GM18502 (cell line): ENCODE measurements around the gene TTYH3.
"Not testable (repeated sequence)": the region's sequence is repeated elsewhere in the genome, so short reads cannot be mapped to it uniquely, and the experiment has no call there.

ENCODE experiments used
- ATAC-seq: cut with Tn5 transposase; IDR thresholded peaks from one replicate; pipeline ENCODE4 v1.9.1; 2021; ENCODE audit warnings: mild to moderate bottlenecking; ENCODE audit not compliant: unreplicated experiment, poor library complexity

Gene TTYH3, protein sequence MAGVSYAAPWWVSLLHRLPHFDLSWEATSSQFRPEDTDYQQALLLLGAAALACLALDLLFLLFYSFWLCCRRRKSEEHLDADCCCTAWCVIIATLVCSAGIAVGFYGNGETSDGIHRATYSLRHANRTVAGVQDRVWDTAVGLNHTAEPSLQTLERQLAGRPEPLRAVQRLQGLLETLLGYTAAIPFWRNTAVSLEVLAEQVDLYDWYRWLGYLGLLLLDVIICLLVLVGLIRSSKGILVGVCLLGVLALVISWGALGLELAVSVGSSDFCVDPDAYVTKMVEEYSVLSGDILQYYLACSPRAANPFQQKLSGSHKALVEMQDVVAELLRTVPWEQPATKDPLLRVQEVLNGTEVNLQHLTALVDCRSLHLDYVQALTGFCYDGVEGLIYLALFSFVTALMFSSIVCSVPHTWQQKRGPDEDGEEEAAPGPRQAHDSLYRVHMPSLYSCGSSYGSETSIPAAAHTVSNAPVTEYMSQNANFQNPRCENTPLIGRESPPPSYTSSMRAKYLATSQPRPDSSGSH

DNA sequence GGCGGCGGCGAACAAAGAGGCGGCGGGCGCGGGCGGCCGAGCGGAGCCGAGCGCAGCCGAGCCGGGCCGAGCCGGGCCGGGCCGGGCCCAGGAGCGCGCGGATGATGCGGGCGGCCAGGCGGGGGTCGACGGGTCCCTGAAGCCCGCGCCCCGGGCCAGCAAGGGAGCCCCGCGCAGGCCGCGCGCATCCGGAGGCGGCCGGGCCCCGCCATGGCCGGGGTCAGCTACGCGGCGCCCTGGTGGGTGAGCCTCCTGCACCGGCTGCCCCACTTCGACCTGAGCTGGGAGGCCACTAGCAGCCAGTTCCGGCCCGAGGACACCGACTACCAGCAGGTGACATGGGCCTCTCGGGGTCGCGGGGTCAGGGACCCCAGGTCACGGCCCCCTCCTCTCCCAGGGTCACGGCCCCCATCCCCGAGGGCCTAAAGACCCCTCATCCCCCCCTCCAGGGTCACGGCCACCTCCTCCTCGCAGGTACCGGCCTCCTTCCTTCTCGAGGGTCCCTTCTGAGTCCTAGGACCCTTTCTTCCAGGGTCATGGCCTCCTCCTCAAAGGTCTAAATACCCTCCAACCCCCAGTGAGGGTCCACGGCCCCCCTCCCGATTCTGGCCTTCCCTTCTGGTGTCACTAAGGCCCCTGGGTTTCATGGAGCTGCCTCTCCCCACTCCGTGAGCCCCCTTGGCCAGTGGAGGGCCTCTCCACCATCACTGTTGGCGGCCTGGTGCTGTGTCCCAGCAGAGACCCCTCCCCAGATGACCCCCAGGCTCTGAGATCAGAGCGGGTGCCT lies at the start of gene TTYH3:
TSS of gene TTYH3 (plus strand) at position 41 of the 787 bp plus-strand sequence. CDS start at position 211, 170 bp downstream.
- ATAC-seq, result peak; percentile 31

DNA sequence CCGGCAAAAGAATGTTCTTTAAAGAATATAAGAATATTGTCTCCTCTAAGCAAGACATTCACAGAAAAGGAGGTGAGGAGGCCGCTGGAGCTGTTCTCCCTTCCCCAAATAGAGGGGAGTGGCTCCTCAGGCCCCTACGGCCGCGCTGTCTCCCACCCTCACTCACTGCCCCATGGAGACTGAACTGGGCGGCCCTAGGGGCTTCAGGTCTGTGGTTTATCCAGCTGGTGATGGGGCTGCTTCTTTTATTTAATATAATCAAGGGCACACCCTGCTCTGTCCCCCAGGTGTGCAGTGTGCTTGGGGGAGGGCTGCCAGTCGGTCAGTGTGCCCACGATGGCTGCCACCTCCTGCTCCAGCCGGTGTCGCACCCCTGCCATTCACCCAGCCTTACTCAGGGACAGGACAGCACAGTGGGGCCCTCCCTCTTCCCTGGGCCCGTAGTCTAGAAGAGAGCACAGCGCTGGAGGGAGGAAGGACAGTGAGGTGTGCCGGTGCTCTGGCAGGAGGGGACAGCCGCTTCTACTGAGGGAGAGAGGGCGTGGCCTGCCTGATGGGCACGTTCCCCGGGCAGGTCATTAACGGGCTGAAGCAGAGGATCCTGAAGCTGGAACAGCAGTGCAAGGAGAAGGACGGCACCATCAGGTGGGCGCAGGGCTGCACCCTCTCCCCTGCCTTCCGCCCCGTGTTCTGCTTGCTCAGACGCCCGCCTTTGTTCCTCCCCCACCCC lies 49.6 kb upstream of the TTYH3 start:
- no peak for ATAC-seq

DNA sequence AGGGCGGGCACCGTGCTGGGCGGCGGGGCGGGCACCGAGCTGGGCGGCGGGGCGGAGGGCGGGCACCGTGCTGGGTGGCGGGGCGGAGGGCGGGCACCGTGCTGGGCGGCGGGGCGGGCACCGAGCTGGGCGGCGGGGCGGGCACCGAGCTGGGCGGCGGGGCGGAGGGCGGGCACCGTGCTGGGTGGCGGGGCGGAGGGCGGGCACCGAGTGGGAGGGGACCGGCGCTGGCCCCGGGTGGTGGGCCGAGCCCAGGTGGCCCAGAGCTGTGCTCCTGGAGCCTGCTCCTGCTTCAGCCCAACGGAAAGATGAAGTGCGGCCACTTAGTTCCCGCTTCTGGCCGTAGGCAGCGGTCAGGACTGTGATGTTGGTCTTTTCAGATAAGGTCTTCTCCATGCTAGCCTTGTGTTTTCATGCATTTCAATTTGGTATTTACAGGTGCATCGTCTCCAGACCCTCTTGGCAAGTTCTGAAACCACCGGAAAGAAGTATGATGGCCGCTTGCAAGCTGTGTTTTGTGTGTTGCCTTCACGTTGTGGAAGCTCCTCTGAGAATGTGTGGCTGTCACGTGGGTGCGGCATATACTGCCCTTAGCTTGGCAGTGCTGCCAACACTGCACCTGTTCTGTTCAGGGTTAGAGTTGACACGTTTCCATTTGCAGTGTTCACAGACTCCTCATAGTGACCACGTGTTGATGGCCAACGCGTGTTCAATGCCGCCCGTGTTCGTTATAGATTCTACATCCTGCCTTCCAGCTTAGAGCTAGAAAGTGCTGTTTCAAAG lies 47.8 kb upstream of the TTYH3 start:
- no peak for ATAC-seq

DNA sequence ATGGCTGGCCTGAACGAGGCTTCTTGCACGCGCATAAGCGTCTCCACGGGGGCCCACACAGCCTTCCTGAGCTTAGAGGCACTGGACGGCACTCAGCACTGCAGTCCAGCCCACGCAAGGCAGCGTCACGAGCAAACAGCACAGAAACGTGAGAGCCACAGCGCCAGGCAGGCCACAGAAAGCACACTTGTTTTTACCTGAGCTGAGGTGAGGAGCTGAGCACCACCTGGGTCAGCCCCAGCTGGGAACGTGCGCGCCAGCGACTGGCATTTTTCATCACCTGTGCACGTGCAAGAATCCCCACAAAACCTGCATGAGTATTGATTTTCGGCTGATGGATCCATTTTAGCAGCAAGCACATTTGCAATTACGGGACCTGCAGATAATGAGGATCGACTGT lies 46.3 kb upstream of the TTYH3 start:
- ATAC-seq, result no peak

DNA sequence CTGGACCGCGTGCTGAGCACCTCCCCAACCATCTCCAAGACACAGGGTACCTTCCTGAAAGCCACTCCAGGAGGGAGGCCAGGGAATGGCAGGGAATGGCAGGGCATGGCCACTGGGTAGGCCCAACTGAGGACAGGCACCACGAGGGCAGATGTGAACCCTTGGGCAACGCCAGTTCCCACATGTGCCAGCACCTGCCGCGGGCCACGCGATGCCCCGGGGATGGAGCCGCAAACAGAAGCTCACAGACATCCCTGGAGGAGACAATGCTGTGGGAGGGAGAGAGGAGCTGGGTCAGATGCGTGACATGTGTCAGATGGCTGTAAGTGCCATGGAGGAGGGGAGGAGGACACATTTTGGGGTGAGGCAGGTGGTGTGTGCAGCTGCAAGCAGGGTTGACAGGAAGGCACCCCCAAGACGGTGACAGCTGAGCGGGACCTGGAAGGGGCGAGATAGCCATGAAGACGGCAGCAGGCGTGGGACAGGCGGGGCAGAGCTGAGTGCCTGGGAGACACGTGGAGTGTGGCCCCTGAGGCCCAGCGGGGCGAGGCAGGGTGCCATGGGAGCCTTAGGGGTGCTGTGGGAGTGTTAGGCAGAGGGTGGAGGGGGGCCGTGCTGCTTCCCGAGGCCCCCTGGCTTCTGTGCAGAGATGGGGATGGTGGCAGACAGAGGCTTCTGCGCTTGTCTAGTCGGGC lies 45.3 kb upstream of the TTYH3 start:
- ATAC-seq, result no peak

DNA sequence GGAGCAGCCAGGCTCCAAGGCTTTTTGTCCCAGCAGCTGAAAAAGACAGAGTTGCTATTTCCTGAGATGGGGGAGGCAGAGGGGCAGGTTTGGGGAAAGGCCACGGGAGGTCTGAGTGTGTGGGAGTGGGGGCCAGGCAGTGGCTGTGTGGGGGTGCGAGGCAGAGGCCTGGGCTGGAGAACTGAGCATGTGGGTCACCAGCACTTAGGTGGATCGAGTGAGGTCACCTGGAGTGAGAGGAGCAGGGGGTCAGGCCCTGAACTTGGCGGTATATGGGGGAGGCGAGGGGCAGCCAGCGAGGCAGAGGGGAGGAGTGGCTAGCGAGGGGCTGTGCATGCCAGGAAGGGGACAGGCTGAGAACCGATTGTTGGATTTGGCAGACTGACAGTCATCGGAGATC lies 44.7 kb upstream of the TTYH3 start:
- no peak for ATAC-seq

DNA sequence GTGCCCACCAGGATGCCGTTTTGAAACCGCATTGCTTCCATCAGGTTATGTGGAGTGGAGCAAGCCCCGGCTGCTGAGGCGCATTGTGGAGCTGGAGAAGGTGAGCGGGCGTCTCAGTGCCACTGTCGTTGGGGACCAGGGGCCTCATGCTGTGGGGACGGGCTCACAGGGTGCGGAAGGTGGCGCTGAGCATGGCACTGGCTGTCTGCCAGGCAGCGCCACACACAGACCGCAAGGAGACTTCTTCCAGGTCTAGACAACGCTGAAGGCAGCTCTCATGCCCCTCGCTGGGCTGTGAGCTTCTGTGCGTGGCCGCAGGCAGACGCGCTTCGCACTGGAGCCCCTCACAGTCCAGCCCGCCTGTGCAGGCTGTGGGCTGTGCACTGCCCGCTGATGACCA lies 44.0 kb upstream of the TTYH3 start:
- no peak for ATAC-seq

DNA sequence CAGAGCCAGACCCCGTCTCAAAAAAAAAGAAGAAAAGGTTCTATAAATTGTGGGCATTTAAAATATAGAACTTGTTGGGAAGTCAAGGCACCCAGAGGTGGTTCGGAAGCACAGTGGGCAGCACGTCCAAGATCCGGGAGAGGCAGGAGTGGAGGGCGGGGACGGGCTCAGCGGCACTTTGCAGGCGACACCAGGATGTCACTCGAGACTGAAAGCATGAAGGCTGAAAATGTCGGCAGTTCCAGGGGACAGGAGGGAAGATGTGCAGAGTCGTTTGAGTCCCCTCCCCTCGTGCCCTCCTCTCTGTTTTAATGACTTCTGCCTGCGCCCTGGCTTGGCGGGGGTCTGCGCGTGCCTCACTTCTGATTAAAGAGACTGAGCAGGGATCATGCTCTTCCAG lies 42.4 kb upstream of the TTYH3 start:
- ATAC-seq, result no peak

DNA sequence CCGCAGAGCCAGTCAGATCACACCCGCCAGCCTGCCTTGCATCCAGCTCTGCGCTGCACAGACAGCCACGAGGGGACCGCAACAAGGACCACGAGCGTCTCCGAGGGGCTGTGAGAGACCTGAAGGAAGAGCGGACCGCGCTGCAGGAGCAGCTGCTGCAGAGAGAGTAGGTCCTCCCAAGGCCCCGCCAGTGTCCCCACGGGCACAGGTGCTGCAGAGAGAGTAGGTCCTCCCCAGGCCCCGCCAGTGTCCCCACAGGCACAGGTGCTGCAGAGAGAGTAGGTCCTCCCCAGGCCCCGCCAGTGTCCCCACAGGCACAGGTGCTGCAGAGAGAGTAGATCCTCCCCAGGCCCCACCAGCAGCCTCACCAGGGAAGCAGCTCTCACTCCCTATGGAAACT lies 41.8 kb upstream of the TTYH3 start:
- not testable (repeated sequence) for ATAC-seq

DNA sequence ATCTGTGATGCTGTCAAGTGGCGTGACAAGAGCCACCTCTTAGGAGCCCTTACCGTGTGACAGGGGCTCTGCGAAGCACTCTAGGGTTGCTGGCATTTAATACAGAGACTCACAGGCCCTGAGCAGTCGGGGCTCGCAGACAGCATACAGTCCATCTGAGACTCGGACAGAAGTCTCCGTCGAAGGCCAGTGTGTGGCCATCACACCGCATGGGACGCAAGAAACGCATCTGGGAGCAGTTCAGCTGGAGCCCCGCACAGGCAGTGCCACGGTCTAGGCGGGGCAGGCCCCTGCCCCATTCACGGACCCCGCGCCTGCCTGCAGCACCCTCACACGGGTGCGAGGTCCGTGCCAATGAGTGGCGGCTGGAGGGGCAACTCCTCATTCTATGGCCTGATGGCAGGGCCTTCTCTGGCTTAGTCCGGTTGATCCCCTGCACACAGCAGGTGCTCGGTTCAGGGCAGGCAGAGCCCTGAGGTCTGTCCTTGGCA lies 39.4 kb upstream of the TTYH3 start:
- no peak for ATAC-seq

DNA sequence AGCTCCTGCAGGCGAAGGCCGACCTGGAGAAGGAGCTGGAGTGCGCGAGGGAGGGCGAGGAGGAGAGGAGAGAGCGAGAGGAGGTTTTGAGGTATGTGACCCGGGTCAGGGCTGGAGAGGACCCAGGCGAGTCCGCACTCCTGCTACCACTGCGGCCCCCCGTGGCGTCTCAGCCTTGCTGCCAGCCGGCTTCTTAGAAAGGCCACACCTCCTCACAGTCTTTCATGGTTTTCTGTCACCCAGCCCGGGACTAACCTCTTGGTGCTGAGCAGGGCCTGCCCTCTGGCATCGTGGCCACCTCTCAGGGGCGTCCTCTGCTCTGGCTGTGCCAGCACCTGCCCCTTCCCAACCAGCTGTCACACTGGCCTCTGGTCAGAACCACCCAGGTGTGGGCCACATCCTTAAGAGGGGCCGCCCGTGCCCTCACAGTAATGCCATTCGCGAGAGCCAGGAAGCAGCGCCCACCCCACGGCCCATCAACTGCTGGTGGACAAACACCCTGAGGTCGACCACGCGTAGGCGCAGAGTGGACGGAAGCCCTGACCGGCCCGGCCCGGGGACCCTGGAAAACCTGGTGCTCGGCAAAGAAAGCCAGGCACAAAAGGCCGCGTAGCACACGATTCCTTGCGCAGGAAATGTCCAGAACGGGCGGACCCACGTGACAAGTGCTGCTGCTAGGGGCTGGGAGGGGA lies 38.6 kb upstream of the TTYH3 start:
- ATAC-seq, result no peak

DNA sequence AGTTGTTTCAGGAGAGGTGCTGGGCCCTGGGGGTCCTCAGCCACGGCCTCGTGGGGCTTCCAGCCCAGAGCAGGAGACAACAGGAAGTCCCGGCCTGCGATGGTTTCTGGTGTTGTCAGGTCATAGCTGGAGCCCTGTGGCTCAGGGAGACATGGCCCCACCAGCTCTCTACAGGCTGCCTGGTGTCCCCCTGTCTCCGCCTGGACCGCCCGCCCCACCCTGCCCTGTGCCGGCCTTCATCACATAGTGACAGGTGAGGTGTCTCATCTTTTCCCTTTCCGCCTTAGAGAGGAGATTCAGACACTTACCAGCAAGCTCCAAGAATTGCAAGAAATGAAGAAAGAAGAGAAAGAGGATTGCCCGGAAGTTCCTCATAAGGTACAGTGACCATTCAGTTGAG lies 37.2 kb upstream of the TTYH3 start:
- no peak for ATAC-seq

DNA sequence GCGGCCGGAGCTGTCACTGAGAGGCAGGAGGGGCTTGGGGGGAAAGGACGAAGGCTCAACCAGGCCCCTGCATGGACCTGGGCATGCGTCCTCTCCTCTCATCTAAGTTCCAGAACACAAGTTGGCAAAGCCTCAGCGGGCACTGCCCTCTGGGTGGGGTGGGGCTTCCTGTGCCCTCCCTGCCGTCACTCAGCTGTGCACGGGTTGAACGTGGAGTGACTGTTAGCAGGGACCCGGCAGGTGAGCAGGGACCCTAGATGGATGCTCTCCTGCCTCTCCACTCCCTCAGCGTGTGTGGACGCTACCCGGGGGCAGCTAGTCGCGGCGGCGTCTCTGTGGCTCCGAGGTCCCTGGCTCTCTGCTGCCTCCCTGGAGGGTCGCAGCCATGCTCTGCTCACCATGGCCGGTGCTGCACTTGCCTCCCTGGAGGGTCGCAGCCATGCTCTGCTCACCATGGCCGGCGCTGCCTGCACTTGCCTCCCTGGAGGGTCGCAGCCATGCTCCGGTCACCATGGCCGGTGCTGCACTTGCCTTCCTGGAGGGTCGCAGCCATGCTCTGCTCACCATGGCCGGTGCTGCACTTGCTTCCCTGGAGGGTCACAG lies 36.4 kb upstream of the TTYH3 start:
- no peak for ATAC-seq

DNA sequence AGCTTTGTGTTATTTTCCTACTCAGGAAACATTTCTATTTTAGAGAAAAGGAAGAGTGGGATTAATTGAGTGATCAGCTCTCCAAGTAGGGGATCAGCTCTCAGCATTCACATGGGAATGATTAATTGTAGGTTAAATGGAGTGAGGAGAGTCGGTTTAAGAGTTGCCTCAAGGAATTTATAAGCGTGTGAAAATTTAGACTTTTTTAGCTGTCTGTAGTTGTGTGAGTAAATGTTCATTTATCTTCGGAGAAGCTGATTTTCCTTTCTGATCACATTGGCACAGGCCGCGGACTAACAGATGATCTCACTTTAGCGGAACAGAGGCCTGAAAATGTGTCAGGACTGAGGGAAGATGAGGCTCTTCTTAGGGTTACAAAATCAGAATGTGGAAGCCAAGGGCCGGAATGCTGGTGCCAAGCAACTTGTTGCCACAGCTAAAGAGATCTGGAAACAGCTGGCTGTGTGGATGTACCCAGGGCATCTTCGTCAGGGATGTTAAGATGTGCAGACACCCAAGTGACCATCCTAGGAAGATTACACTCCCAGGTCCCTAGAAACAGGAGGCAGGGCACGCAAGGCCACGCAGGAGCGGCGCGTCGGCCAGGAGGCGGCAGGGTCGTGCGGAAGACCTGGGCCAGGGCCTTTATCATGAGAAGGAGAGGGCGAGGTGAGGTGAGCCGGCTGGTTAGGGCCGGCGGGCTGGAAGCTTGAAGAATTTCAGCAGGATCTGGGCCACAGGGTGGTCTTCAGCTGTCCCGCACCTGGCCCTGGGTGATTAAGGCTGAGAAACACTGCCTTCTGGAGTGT lies 35.1 kb upstream of the TTYH3 start:
- ATAC-seq, result no peak

DNA sequence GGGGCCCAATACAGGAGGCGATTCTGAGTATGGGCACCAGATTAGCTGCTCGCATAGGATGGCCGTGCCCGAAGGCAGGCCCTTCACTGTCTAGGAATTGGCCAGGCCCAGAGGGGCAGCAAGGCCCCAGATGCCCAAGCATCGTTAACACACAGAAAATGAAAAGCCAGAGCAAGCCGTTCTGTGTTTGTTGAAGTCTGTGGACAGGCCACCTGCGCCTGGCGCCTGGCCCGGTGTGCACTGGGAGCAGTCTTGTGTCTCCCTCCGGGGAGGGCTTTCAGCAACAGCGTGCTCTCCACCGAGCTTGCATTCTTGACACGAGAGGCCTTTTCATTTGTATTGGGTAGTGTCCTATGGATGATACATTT lies 34.5 kb upstream of the TTYH3 start:
- ATAC-seq, result no peak

DNA sequence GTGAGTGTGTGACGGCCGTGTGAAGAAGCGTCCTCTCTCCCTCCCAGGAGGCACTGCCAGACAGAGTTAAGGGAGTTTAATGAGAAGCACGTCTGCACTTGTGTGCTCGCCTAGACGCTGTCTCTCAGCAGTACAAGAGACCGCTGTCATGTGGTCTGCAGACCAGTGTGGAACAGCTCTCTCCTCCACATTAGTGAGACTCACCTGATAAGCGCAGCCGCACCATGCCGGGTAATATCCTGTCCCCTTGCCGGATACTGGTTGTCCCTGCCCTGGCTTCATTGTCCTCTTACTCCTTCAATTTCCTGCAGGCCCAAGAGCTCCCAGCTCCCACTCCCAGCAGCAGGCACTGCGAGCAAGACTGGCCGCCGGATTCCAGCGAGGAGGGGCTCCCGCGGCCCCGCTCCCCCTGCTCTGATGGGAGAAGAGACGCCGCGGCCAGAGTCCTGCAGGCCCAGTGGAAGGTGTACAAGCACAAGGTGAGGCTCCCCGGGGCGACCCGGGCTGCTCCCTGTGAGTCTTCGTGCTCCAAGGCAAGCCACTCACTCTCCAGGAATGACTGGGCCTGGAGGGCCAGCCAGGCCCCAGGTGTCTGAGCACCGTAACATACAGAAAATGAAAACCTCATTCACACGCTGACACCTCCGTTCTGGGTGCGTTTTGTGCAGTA lies 33.5 kb upstream of the TTYH3 start:
- no peak for ATAC-seq

DNA sequence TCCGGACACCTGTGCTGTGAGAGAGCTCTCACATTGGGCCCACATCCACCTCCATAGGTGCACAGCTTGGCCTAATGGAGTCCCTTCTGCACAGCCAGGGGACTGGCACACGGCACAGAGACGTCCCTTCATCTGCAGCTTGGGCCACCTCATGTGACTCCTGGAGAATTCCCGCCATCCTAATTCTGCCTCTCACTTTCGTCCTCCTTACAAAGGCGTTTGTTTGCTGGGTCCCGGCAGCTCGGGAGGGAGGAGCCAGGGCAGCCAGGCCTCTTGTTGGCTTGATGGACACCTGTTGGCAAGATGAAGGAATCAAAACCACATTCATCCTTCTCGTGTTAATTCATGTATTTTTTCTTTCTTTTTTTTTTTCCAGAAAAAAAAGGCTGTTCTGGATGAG lies 30.7 kb upstream of the TTYH3 start:
- ATAC-seq, result no peak
